CD4-positive, alpha-beta T cell treated with Interleukin-2 at 100 ng/mL for 4 hours (primary cell): Measurements from ENCODE around the gene CPSF2.
"Not testable (repeated sequence)": the region's sequence is repeated elsewhere in the genome, so short reads cannot be mapped to it uniquely, and the experiment has no call there.

ENCODE experiments used
- DNase-seq: peaks from one replicate; pipeline ENCODE4 v3.0.0-alpha.2; 2020; ENCODE audit warnings: low spot score

CPSF2 gene

GRCh38 chr14:92160619-92161018 lies 38.9 kb downstream of the CPSF2 start:
- DNase-seq, result no peak

- DNase-seq, result no peak
These were observed 39.8 kb downstream of the CPSF2 start for GRCh38 chr14:92161521-92161920.

GRCh38 chr14:92164958-92165357 lies 43.2 kb downstream of the CPSF2 start:
- DNase-seq, result no peak

DNA sequence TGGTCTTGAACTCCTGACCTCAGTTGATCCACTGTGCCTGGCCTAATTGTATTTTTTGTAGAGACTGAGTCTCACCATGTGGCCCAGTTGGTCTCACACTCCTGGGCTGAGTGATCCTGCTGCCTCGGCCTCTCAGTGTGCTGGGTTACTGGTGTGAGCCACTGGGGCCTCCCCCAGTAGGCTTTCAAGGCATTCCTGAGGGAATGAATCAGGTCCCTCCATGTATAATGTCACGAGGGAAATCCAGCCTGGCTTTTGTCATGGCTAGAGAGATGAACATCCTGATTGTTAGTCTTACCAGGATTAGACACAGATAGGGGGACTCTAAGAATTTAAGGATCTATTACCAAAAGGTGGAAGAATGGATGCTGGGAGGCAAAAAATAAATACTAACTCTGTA lies 51.9 kb downstream of the CPSF2 start:
- no peak for DNase-seq

DNA sequence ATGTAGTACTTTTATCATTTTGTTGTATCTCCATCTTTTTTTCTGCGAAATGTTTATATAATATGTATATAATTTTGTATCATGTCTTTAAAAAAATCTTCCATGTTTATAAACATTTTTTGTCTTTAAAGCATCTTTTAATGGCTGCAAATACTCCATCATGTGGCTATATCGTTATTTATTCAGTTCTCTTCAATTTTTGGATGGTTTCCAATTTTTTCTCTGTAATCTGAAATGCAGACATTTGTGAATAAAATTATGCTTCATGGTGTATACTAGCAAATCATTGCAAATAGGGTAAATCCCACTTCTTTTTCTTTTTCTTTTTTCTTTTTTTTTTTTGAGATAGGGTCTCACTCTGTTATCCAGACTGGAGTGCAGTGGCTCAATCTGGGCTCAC lies 54.0 kb downstream of the CPSF2 start:
- no peak for DNase-seq

DNA sequence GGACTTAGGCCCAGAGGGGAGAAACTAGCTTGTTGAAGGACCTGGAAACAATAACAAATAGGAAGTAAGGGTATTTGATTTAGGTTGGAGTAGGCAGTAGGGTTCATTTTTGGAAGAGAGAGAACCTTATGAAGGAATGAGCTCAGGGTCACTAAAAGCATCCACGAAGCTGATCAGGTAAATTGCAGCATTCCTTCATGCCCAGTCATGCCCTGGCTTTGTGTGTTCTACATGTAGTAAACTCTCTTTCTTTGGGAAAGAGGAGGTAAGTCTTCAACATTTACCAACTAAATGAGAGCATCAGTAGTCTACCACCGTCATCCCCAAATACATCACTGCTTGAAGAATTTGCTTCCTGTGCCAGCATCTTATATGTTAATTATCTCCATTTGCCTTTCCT lies 54.7 kb downstream of the CPSF2 start:
- DNase-seq, result no peak

- DNase-seq, result not testable (repeated sequence)
These were observed 57.4 kb downstream of the CPSF2 start for GRCh38 chr14:92179178-92179577.

- DNase-seq, result no peak
These were observed 63.8 kb downstream of the CPSF2 start for GRCh38 chr14:92185559-92185958.

GRCh38 chr14:92187616-92188015 lies 65.8 kb downstream of the CPSF2 start:
- not testable (repeated sequence) for DNase-seq

- DNase-seq, result no peak
These were observed 69.0 kb downstream of the CPSF2 start for GRCh38 chr14:92190768-92191167.

GRCh38 chr14:92198804-92199203 lies 77.0 kb downstream of the CPSF2 start:
- no peak for DNase-seq

DNA sequence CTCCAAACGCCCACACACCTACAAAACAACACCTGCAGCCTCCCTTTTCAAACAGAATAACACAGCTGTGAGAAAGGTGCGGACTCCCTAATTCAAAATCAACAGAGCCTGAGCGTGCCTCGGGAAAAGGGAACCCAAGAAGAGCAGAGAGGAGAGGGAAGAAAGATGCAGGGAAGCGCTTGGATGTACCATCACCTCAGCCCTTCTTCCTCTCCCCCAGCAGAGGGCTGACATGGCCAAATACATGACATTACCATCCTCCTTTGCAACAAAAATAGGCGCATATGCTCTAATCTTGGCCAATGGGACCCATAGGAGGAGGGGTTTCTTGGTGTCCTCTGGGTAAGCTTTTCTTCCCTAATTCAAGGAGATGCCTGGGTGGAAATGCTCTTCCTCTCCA lies 78.0 kb downstream of the CPSF2 start:
- DNase-seq, result no peak

GRCh38 chr14:92203116-92203515 lies 81.3 kb downstream of the CPSF2 start:
- DNase-seq, result no peak

DNA sequence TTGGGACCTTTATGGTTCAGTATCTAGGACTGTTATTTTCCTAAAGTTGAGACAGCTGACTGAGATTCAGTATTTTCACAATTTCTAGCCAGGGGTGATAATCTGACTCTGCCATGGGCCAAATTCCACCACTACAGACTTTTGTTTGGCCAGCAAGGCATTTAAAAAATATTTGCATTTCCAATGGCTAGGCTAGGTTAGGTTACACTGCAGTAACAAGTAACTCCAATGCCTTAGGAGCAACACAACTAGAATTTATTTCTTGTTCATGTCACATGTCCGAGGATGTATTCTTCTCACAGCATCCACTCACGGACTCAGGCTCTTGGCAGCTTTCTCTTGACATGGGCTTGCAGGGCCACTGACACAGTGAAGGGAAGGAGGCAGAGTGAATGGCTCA lies 83.0 kb downstream of the CPSF2 start:
- no peak for DNase-seq

GRCh38 chr14:92207012-92207927 lies 85.5 kb downstream of the CPSF2 start:
- DNase-seq, result no peak

- DNase-seq, result no peak
These were observed 86.1 kb downstream of the CPSF2 start for GRCh38 chr14:92207928-92208265.

DNA sequence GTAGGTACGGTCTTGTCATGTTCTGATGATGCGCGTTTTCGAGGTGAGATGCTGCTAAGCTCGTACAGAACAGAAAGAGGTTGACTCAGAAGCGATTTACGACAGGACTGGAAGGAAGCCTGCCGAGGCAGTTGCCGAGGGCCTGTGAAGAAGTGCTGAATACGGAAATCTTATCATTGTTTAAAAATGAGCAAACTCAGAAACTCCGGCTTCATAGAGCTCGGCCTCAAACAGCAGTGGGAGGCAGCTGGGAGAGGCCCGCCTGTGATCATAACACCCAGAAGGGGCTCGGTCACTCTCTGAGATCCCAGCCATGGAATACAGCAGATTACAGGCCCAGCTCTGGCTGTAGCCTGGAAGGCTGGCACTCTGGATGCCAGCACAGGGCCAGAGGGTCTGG lies 87.4 kb downstream of the CPSF2 start:
- DNase-seq, result no peak

DNA sequence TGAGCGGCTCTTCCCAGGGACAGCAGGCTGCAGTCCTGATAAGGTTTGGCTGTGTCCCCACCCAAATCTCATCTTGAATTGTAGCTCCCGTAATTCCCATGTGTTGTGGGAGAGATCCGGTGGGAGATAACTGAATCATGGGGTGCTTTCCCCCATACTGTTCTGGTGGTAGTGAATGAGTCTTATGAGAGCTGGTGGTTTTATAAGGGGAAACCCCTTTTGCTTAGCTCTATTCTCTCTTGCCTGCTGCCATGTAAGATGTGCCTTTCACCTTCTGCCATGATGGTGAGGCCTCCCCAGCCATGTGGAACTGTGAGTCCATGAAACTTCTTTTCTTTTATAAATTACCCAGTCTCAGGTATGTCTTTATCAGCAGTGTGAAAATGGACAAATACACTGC lies 91.4 kb downstream of the CPSF2 start:
- not testable (repeated sequence) for DNase-seq

GRCh38 chr14:92215579-92215978 lies 93.8 kb downstream of the CPSF2 start:
- DNase-seq, result no peak

DNA sequence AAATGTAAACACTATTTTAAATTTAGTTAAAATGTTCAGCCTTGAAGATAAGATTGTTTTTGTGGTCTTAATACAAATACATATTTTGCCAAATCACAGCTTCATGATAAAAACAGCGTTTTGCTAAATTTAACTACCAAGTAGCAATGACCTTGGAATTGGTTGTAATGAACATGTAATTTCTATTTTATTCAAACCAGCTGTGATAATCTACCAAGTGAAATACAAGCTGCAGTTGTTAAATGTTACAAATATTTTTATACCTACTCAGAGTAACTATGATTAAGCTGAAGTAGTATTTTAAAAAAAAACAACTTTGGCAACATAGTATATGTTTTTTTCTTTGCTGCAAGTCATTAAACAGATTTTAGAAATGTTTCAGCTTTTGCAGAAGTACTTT lies 96.2 kb downstream of the CPSF2 start:
- DNase-seq, result no peak
